Measurements from ENCODE around the gene CRMP1.

CRMP1 gene

GRCh38 chr4:5791654-5792053 is 101.2 kb downstream of the CRMP1 start:
- TF ChIP-seq CTCF (conservative IDR thresholded peaks at IDR 0.05; ENCODE audit: low read length): no peak
- TF ChIP-seq EZH2phosphoT487 (IDR thresholded peaks at IDR 0.05; ENCODE audit: borderline replicate concordance): no peak
- H3K79me2 ChIP-seq (ENCODE audit: insufficient read depth, low read length): no peaks in the 10 kb centered on the region
- H3K9me2 ChIP-seq (replicated peaks; ENCODE audit: low read depth, low read length): no peaks in the 10 kb centered on the region
- H3K4me3 ChIP-seq (ENCODE audit: low read length, poor library complexity, severe bottlenecking): no peak overlapping the region
- no peaks in the 10 kb centered on the region for H3K36me3 ChIP-seq (ENCODE audit: insufficient read depth, low read length)
- H3K9me3 ChIP-seq (ENCODE audit: insufficient read depth, low read depth, low read length): no peaks in the 10 kb centered on the region; the same call in 1 of the 2 replicates
- no peak overlapping the region for H2AFZ ChIP-seq (ENCODE audit: low read length)
- H3K27me3 ChIP-seq (ENCODE audit: insufficient read depth, low read length, poor library complexity, severe bottlenecking): no peaks in the 10 kb centered on the region
- no peaks in the 10 kb centered on the region for H3K4me1 ChIP-seq (ENCODE audit: insufficient read depth, low read length, poor library complexity, severe bottlenecking)
- no peaks in the 10 kb centered on the region for H3F3A ChIP-seq (ENCODE audit: low read depth)
- no peak overlapping the region for H3K4me2 ChIP-seq (ENCODE audit: low read depth, low read length, poor library complexity, severe bottlenecking)
- H4K20me1 ChIP-seq (ENCODE audit: insufficient read depth, low read length, poor library complexity, severe bottlenecking): no peaks in the 10 kb centered on the region
- H3K9ac ChIP-seq (ENCODE audit: low read depth, low read length, poor library complexity, severe bottlenecking): no peak overlapping the region

GRCh38 chr4:5790546-5790857 is 102.4 kb downstream of the CRMP1 start:
- no peaks in the 10 kb centered on the region for H3K4me1 ChIP-seq (ENCODE audit: insufficient read depth, low read length, poor library complexity, severe bottlenecking)
- H3F3A ChIP-seq (ENCODE audit: low read depth): no peaks in the 10 kb centered on the region
- no peaks in the 10 kb centered on the region for H3K9me2 ChIP-seq (replicated peaks; ENCODE audit: low read depth, low read length)
- H3K27me3 ChIP-seq (ENCODE audit: insufficient read depth, low read length, poor library complexity, severe bottlenecking): no peaks in the 10 kb centered on the region
- H2AFZ ChIP-seq (ENCODE audit: low read length): no peak overlapping the region
- H3K4me2 ChIP-seq (ENCODE audit: low read depth, low read length, poor library complexity, severe bottlenecking): no peak overlapping the region
- H3K9me3 ChIP-seq (ENCODE audit: insufficient read depth, low read depth, low read length): no peaks in the 10 kb centered on the region
- no peaks in the 10 kb centered on the region for H4K20me1 ChIP-seq (ENCODE audit: insufficient read depth, low read length, poor library complexity, severe bottlenecking)
- TF ChIP-seq EZH2phosphoT487 (IDR thresholded peaks at IDR 0.05; ENCODE audit: borderline replicate concordance) (no peak), CTCF (conservative IDR thresholded peaks at IDR 0.05; ENCODE audit: low read length) (no peak)
- no peaks in the 10 kb centered on the region for H3K36me3 ChIP-seq (ENCODE audit: insufficient read depth, low read length)
- H3K9ac ChIP-seq (ENCODE audit: low read depth, low read length, poor library complexity, severe bottlenecking): no peak overlapping the region
- H3K4me3 ChIP-seq (ENCODE audit: low read length, poor library complexity, severe bottlenecking): no peak overlapping the region
- no peaks in the 10 kb centered on the region for H3K79me2 ChIP-seq (ENCODE audit: insufficient read depth, low read length)

GRCh38 chr4:5789141-5789540 is 103.7 kb downstream of the CRMP1 start:
- Histone ChIP-seq H3K4me2 (ENCODE audit: low read depth, low read length, poor library complexity, severe bottlenecking) (no peak overlapping the region), H2AFZ (ENCODE audit: low read length) (no peak overlapping the region), H3K79me2 (ENCODE audit: insufficient read depth, low read length) (no peaks in the 10 kb centered on the region), H3K4me3 (ENCODE audit: low read length, poor library complexity, severe bottlenecking) (no peak overlapping the region), H3K9me2 (replicated peaks; ENCODE audit: low read depth, low read length) (no peaks in the 10 kb centered on the region), H3F3A (ENCODE audit: low read depth) (no peaks in the 10 kb centered on the region), H3K9me3 (ENCODE audit: insufficient read depth, low read depth, low read length) (no peaks in the 10 kb centered on the region; the same call in 1 of the 2 replicates), H3K27me3 (ENCODE audit: insufficient read depth, low read length, poor library complexity, severe bottlenecking) (no peaks in the 10 kb centered on the region), H3K36me3 (ENCODE audit: insufficient read depth, low read length) (no peaks in the 10 kb centered on the region), H3K9ac (ENCODE audit: low read depth, low read length, poor library complexity, severe bottlenecking) (no peak overlapping the region), H3K4me1 (ENCODE audit: insufficient read depth, low read length, poor library complexity, severe bottlenecking) (no peaks in the 10 kb centered on the region), H4K20me1 (ENCODE audit: insufficient read depth, low read length, poor library complexity, severe bottlenecking) (no peaks in the 10 kb centered on the region)
- TF ChIP-seq CTCF (conservative IDR thresholded peaks at IDR 0.05; ENCODE audit: low read length) (no peak), EZH2phosphoT487 (IDR thresholded peaks at IDR 0.05; ENCODE audit: borderline replicate concordance) (no peak)

Measured in Loucy (cell line).